Measurements from ENCODE around the gene RBMS1.

GRCh38 chr2:160473468-160474318, 19.9 kb downstream of the RBMS1 start:
- TF ChIP-seq, protein P1, sequence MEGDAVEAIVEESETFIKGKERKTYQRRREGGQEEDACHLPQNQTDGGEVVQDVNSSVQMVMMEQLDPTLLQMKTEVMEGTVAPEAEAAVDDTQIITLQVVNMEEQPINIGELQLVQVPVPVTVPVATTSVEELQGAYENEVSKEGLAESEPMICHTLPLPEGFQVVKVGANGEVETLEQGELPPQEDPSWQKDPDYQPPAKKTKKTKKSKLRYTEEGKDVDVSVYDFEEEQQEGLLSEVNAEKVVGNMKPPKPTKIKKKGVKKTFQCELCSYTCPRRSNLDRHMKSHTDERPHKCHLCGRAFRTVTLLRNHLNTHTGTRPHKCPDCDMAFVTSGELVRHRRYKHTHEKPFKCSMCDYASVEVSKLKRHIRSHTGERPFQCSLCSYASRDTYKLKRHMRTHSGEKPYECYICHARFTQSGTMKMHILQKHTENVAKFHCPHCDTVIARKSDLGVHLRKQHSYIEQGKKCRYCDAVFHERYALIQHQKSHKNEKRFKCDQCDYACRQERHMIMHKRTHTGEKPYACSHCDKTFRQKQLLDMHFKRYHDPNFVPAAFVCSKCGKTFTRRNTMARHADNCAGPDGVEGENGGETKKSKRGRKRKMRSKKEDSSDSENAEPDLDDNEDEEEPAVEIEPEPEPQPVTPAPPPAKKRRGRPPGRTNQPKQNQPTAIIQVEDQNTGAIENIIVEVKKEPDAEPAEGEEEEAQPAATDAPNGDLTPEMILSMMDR (IDR thresholded peaks at IDR 0.05; ENCODE audit: low read length), result no peak
- TF ChIP-seq EZH2 (optimal IDR thresholded peaks at IDR 0.05; ENCODE audit: low read depth, low read length) (no peak), EZH2phosphoT487 (IDR thresholded peaks at IDR 0.05; ENCODE audit: low read length) (no peak)

All from MM.1S (cell line).